Kidney capillary endothelial cell (primary cell): Measurements from ENCODE around the gene LRP3.
"Not testable (repeated sequence)": the region's sequence is repeated elsewhere in the genome, so short reads cannot be mapped to it uniquely, and the experiment has no call there.

ENCODE experiments used
- DNase-seq: peaks from one replicate; pipeline ENCODE4 v3.0.0-alpha.2; 2018; ENCODE audit warnings: low spot score

The LRP3 gene, protein sequence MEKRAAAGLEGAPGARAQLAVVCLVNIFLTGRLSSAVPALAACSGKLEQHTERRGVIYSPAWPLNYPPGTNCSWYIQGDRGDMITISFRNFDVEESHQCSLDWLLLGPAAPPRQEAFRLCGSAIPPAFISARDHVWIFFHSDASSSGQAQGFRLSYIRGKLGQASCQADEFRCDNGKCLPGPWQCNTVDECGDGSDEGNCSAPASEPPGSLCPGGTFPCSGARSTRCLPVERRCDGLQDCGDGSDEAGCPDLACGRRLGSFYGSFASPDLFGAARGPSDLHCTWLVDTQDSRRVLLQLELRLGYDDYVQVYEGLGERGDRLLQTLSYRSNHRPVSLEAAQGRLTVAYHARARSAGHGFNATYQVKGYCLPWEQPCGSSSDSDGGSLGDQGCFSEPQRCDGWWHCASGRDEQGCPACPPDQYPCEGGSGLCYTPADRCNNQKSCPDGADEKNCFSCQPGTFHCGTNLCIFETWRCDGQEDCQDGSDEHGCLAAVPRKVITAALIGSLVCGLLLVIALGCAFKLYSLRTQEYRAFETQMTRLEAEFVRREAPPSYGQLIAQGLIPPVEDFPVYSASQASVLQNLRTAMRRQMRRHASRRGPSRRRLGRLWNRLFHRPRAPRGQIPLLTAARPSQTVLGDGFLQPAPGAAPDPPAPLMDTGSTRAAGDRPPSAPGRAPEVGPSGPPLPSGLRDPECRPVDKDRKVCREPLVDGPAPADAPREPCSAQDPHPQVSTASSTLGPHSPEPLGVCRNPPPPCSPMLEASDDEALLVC

DNA sequence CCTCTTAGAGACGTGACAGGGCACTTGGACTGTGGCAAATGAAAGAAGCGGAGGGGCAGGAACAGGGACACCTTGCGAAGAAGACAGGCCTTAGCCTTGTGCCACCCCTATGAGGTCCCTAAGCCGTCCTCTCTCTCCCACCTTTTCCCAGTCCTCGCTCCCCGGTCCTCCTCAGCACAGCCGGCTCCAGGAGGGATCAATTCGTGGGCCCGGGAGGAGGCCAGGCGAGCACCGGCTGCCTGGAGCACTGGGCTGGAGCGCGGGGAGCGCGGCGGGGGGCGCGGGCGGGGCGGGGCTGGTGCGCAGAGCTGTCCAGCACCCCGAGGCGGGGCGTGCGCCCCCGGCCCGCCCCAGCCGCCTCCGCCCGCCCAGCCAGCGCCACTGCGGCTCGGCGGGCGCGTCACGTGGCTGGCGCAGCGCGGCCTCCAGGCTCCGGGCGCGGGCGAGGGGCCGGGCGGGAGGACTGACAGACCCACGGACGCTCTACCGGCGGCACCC lies at the start of gene LRP3:
Gene LRP3 (plus strand): TSS at position 466 of the 498 bp plus-strand sequence. CDS start 456 bp downstream, outside the sequence.
- DNase-seq, result no peak

DNA sequence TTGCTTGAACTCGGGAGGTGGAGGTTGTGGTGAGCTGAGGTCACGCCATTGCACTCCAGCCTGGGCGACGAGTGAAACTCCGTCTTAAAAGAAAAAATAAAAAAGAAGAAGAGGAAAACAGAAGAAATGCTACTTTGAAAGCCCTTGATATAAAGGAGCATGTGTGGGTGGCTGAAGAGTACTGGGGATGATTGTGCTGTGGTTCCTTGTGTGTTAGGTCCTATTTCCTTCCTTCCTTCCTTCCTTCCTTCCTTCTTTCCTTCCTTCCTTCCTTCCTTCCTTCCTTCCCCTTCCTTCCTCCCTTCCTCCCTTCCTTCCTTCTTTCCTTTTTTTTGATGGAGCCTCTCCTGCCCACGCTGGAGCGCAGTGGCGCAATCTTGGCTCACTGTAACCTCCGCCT lies 47.9 kb upstream of the LRP3 start:
- DNase-seq, result no peak

DNA sequence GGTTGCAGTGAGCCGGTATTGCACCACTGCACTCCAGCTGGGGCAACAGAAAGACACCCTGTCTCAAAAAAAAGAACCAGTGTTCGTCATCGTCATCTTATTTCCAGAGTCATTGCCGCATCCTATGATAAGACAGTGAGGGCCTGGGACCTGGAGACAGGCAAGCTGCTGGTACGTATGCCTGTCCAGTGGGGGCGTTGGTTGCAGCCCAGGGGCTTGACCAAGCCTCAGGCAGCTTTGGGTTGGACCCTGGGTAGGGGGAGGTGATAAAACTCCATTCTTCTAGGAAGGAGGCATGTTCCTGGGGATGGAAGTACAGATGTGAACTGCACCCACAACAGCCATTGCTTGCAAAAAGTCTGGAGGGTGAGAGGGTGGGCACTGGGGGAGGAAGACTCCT lies 46.6 kb upstream of the LRP3 start:
- no peak for DNase-seq

DNA sequence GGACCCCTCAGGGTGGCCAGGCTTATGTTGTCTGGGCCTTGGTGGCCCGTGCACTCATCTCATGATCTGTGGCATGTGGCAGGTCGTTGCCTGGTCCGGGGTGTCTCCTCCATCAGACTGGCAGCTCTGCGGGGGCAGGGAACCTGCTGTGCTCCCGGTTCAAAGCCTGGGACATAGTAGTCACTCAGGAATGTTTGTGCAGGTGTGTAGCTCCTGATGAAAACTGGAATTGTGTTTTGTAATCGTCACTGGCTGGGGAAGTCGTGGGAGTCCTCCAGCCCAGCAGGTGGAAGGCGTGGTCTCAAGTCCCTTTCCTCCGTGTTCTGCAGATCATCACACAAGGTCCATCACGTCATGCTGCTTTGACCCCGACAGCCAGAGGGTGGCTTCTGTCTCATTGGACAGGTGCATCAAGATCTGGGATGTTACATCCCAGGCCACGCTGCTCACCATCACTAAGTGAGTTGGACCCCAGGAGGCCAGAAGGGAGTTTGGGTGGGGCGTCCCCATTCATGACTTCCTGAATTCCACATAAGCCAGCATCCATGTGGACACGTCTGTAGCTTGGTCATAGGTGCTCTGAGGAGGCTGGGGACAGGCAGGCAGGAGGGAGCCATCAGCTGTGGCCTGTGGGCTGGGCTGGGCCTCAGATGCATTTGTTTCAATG lies 43.1 kb upstream of the LRP3 start:
- no peak for DNase-seq

DNA sequence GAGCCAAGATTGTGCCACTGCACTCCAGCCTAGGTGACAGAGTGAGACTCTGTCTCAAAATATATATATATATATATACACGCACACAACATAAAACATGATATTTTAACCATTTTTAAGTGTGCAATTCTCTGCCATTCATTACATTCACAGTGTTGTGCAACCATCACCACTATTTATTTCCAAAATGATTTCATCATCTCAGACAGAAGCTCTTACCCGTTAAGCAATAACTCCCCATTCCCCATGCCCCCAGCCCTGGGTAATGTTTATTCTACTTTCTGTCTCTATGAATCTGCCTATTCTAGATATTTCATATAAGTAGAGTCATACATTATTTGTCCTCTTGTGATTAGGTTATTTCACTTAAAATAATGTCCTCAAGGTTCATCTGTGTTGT lies 42.0 kb upstream of the LRP3 start:
- no peak for DNase-seq

DNA sequence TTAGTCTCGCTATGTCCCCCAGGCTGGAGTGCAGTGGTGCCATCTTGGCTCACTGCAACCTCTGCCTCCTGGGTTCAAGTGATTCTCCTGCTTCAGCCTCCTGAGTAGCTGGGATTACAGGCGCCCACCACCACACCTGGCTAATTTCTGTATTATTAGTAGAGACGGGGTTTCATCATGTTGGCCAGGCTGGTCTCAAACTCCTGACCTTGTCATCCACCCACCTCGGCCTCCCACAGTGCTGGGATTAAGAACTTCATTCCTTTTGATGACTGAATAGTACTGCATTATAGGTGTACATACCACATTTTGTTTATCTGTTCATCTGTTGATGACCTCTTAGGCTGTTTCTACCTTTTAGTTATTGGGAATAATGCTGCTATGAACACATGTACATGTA lies 41.5 kb upstream of the LRP3 start:
- DNase-seq, result not testable (repeated sequence)

DNA sequence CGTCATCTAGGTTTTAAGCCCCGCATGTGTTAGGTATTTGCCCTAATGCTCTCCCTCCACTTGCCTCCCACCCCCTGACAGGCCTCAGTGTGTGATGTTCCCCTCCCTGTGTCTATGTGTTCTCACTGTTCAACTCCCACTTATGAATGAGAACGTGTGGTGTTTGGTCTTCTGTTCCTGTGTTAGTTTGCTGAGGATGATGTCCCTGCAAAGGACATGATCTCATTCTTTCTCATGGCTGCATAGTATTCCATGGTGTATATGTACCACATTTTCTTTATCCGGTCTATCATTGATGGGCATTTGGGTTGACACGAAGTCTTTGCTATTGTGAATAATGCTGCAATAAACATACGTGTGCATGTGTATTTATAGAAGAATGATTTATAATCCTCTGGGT lies 39.8 kb upstream of the LRP3 start:
- DNase-seq, result not testable (repeated sequence)

DNA sequence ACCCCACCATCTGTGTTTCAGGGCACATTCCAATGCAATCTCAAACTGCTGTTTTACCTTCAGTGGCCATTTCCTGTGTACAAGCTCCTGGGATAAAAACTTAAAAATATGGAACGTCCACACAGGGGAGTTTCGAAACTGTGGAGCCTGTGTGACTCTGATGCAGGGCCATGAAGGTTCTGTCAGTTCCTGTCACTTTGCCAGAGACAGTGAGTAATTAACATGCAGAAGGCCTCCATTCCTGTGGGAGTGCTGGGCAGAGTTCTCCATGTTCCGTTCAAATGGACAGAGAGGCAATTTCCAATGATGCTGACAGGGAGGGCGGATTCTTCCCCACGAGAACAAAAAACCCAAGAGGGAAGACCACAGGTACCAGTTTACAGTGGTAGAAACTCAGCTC lies 37.8 kb upstream of the LRP3 start:
- no peak for DNase-seq

DNA sequence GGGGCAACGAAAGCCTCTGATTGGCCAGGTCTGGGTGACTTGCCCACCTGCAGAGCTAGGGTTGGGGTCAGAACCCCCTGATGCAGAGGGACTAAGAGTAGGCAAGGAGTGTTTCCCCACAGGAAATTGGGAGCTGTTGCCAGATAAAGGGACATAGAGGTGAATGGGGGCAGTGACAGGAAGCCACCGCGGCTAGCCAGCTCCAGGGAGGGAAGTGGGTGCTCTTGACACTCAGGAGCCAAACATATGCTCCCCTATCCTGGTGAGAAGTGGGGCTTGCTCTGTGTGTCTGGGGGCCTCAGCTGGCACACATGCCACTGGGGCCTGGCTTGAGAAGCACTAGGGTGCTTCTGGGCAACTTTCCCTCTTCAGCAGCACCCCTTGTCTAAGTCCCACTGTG lies 36.2 kb upstream of the LRP3 start:
- no peak for DNase-seq

DNA sequence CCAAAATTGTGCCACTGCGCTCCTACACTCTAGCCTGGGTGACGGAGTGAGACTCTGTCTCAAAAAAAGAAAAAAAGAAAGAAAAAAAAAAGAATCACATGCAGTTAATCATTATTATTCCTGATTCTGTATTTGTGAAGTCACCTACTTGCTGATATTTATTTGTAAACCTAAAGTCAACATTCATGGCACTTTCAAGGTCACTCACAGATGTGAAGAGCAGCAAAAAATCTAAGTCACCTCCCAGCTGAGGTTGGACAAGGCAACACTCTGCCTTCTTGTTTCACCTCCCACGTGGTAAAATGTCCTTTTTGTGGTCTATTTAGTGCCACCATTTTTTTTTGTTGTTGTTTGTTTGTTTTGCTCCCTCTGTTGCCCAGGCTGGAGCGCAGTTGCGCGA lies 35.8 kb upstream of the LRP3 start:
- no peak for DNase-seq

DNA sequence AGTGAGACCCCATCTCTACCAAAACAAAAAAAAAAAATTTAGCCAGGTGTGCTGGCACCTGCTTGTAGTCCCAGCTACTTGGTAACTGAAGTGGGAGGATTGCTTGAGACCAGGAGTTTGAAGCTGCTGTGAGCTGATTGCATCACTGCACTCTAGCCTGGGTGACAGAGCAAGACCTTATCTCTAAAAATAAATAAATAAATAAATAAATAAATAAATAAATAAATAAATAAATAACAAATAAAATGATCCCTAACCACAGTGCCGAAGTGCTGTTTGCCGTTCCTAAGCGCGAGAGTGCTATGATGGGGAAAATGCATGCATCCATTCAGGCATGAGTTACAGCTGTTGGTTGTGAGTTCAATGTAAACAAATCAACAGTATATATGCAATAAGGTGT lies 35.0 kb upstream of the LRP3 start:
- no peak for DNase-seq

DNA sequence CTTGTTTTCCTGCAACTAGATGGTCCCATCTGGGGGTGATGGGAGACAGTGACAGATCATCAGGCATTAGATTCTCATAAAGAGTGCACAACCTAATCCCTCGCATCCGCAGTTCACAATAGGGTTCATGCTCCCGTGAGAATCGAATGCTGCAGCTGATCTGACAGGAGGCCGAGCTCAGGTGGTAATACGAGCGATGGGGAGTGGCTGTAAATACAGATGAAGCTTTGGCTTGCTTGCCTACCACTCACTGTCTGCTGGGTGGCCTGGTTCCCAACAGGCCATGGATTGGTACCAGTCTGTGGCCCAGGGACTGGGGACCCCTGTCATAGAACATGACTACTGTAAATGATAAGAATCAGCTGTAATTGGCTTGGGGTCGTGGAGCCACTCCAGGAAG lies 34.2 kb upstream of the LRP3 start:
- DNase-seq, result no peak

DNA sequence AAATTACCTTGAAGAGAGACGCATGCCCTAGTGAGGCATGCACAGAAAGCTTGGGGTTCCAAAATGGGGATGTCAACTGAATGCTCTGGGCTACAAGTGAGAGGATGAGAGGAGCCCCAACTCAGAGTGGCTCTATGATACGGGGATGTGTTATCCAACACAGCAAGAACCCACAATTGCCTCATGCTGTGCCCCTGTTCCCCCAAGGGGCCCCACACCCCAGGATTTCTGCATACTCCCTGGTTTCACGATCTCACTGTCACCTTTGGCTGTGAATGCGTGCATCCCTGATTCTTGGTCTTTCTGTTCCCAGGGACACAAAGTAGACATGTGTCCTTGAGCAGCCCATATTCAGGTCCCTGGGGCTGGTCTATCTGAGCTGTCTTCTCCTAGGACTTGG lies 32.9 kb upstream of the LRP3 start:
- no peak for DNase-seq

DNA sequence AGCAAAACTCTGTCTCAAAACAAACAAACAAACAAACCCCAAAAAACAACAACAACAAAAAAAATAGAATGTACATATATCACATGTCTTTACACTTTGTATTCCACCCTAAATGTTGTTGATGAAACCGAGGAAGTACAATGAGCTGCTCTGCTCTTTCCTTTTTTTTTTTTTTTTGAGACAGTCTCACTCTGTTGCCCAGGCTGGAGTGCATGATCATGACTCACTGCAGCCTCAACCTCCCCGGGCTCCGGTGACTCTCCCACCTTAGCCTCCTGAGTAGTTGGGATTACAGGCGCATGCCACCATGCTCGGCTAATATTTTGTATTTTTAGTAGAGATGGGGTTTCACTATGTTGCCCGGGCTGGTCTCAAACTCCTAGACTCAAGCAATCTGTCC lies 30.6 kb upstream of the LRP3 start:
- no peak for DNase-seq

DNA sequence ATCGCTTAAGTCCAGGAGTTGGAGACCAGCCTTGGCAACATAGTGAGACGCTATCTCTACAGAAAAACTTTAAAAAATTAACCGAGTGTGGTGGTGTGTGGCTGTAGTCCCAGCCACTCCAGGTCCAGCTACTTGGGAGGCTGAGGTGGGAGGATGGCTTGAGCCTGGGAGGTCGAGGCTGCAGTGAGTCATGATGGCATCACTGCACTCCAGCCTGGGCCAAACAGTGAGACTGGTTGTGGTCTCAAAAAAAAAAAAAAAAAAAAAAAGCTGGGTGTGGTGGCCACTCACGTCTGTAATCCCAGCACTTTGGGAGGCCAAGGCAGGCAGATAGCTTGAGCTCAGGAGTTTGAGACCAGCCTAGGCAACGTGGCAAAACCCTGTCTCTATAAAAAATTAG lies 28.1 kb upstream of the LRP3 start:
- not testable (repeated sequence) for DNase-seq

DNA sequence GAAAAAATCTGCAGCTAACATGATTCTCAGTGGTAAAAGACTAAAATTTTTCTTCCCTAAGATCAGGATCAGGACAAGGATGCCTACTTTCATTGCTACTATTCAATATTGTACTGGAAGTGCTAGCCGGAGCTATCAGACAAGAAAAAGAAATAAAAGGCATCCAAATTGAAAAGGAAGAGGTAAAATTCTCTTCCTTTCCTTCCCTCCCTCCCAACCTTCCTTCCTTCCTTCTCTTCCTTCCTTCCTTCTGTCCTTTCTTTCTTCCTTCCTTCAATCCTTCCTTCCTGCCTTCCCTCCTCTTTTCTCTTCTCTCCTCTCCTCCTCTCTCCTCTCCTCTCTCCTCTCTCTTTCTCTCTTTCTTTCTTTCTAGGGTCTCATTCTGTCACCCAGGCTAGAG lies 26.7 kb upstream of the LRP3 start:
- DNase-seq, result no peak

DNA sequence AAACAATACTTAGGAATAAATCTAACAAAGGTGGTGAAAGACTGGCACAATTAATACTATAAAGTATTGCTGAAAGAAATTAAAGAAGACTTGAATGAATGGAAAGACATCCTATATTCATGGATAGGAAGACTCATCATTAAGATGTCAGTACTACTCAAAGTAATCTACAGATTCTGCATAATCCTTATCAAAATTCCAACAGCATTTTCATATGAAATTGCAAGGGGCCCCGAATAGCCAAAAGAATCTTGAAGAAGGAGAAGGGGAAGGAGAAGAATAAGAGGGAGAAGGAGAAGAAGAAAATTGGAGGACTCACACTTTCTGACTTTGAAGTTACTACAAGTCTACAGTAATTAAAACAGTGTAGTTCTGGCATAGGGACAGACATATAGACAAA lies 25.6 kb upstream of the LRP3 start:
- DNase-seq, result no peak

DNA sequence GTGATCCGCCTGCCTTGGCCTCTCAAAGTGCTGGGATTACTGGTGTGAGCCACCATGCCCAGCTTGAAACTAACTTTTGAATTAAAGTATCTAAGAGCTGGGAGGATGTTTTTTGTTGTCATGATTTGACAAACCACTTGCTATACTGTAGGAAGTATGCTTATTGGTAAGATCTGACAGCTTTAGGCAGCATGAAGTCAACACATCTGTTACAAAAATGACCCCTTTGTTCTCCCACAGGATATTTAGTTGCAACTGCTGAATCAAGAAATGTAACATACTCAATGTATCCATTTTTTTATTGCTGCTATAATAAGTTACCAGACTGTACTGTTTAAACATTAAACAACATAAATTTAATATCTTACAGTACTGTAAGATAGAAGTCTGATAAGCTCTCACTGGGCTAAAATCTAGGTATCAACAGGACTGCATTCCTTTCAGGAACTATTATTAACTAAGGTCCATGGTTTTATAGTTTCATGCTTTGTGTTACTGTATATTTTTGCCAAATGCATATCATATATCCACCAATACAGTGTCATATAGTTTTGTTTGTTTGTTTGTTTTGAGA lies 22.8 kb upstream of the LRP3 start:
- no peak for DNase-seq

DNA sequence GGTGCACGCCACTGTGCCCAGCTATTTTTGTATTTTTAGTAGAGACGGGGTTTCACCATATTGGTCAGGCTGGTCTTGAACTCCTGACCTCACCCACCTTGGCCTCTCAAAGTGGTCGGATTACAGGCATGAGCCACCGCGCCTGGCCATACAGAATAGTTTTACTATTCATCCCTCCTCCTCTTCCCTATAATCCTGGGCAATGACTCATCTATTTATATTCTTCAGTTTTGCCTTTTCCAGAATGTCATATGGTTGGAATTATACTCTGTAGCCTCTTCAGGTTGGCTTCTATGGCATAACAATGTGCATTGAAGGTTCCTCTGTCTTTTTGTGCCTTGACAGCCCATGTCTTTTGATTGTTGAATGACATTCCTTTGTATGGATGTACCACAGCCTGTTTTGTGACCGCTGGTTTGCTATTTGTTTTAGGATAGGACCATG lies 22.2 kb upstream of the LRP3 start:
- DNase-seq, result no peak

DNA sequence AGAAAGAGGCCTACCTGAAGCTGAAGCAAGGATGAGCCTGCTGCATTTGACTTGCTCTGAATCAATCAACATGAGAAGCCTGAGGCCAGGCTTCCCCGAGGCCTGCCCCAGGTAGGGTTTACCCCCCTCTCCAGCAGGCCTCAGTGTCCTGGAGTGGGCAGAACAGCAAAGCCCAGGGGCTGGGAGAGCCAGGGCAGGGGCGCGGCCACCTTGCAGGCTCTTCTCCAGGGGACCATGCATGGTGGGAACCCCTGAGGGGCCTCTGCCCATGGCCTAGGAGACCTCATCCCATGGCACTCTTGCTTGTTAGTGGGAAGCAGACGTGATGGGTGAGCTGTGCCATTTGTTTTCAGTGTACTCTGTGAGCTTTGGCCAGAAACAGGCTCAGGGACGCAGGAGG lies 19.9 kb upstream of the LRP3 start:
- DNase-seq, result no peak

DNA sequence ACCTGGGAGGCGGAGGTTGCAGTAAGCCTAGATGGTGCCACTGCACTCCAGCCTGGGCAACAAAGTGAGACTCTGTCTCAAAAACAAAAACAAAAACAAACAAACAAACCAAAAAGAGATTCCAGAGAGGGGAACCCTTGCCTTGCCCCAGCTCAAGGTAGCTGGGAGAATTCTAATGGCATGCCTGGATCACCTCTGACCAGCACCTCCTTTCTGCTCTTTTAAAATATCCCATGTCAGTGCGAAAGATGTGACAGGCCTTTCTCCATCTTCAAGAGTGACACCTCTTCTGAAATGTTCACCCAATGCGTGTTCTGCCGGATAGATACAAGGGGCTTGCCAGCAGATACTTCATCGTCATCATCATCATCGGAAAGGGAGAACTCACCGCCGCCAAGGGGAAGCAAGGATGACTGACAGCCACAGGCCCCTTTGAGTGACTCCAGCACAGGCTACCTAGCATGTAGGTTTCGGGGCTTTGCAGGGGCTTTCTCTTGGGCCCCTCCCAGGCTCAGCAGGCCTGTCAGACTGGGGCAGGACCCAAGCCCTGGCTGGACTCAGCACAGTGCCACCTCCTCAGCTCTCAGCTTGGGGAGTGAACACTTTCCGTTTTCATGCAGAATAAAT lies 18.9 kb upstream of the LRP3 start:
- no peak for DNase-seq
